ENCODE data around the gene SSNA1.

GRCh38 chr9:137229903-137230704, 41.6 kb downstream of the SSNA1 start:
- TF ChIP-seq EP300 (IDR thresholded peaks at IDR 0.05) (no peak), POLR2A (IDR thresholded peaks at IDR 0.05) (no peak), POLR2AphosphoS5 (IDR thresholded peaks at IDR 0.05) (no peak)
- TF ChIP-seq, protein P1, sequence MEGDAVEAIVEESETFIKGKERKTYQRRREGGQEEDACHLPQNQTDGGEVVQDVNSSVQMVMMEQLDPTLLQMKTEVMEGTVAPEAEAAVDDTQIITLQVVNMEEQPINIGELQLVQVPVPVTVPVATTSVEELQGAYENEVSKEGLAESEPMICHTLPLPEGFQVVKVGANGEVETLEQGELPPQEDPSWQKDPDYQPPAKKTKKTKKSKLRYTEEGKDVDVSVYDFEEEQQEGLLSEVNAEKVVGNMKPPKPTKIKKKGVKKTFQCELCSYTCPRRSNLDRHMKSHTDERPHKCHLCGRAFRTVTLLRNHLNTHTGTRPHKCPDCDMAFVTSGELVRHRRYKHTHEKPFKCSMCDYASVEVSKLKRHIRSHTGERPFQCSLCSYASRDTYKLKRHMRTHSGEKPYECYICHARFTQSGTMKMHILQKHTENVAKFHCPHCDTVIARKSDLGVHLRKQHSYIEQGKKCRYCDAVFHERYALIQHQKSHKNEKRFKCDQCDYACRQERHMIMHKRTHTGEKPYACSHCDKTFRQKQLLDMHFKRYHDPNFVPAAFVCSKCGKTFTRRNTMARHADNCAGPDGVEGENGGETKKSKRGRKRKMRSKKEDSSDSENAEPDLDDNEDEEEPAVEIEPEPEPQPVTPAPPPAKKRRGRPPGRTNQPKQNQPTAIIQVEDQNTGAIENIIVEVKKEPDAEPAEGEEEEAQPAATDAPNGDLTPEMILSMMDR (IDR thresholded peaks at IDR 0.05), result no peak
